ENCODE results near the gene STPG4.

The STPG4 gene

DNA sequence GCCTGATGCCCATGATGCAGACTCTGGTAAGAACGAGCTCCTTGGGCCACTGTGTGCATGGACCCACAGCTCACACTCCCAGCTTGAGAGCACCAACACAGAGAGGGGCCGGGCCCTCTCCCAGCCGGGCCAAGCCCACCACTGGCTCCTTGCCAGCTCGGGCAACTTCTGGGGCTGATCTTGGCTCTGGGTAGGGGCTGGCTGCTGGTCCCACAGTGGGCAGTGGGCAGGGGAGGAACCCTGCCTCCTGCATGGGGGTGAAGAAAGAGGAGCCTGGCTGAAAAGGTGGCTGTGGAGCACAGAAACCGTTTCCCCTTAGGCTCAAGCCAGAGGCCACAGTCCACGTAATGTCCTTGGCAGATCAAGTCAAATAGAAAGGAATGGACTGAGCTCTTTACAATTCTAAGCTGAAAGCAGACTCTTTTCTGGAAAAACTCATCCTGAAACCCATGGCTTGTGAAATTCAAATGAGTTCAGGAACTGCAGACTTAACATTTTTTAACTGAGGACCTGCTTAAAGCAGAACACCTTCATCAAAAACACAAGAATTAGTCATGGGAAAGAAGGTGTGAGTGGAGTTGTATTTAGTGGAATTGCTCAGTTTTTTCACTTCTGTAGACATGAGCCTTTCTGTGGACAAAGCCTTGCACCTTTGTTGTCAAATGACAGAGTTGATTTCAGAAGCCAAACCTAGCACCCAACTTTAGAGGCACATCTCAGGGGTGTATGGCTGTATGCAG, 104.9 kb downstream of the STPG4 start:
- no peak for DNase-seq

DNA sequence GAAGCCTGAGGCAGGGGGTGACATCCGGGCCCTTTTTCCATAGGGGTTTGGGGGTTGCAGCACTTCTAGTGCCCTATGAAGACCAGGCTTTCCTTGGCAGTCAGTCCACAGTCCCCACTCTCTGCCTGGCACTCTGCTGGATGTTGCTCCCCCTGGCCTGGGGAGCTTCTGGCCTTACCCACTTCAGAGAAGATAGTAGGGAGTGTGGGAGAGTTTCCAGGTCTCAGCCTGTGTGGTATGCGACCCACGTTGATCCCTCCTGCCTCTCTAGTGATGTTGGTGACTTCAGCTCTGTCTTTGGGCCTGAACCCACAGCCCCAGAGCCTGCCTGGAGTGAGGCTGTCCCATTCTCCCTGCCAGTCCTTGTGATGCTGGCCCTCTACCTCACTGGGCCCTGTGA, 105.6 kb downstream of the STPG4 start:
- no peak for DNase-seq

DNA sequence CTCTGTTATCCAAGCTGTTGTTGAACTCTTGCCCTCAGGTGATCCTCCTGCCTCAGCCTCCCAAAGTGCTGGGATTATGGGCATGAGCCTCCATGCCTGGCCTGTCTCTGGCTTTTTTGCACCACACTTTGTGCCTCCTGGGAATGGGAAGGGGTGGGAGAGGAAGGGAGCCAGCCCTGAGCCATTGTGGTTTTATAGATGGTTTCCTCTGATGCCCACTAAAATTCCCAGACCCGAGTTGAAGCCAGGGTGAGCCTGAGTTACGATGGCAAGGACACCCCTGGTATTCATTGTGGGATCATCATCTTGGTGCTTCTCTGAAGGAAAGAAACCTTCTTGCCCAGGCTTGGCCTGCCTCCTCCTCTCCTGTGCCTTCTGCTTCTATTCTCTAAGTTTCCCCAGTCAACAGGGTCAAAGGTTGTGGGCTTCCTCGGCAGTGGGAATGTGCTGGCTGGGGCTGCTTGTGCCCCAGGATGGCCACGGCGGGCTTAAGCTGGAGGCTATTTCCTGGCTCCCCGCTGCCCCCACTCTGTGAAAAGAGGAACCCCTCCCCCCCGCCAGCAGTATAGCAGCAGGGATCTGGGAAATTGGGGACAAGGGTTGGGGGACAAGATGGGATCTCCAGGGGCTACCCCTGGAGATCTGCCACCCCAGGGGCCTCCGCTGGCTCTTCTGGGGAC, 106.2 kb downstream of the STPG4 start:
- DNase-seq, result no peak

DNA sequence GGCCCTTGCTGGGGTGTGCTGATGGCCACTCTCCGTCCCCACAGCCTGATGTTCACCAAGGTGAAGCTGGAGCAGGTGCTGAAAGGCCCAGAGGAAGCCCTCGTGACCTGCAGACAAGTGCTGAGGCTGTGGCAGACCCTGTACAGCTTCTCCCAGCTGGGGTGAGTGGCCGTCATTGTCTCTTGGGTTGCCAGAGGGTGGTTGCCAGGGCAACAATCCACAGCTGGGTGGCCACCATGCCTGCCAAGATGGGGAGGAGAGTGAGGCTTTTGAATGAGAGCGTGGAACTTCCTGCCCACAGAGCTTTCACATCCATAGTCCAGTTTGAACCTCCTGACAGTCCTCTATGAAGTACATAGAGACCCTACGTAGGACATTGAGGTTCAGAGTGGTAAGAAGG, 108.8 kb downstream of the STPG4 start:
- DNase-seq, result no peak

DNA sequence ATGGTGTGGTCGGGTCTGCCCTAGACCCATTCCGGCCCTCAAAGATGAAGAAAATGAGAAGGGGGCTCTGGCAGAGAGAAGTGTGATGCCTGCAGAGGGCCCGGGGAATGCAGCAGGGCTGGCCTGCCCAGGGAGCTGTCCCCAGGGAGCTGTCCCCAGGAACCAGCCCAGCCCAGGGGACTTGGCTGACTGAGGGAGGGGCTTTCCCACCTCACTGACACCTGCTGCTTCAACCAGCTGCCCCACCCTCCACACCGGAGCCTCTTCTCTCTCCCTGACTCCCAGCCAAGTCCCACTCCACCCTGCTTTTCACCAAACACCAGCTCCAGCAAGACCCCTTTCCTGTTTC, 111.2 kb downstream of the STPG4 start:
- DNase-seq, result no peak

DNA sequence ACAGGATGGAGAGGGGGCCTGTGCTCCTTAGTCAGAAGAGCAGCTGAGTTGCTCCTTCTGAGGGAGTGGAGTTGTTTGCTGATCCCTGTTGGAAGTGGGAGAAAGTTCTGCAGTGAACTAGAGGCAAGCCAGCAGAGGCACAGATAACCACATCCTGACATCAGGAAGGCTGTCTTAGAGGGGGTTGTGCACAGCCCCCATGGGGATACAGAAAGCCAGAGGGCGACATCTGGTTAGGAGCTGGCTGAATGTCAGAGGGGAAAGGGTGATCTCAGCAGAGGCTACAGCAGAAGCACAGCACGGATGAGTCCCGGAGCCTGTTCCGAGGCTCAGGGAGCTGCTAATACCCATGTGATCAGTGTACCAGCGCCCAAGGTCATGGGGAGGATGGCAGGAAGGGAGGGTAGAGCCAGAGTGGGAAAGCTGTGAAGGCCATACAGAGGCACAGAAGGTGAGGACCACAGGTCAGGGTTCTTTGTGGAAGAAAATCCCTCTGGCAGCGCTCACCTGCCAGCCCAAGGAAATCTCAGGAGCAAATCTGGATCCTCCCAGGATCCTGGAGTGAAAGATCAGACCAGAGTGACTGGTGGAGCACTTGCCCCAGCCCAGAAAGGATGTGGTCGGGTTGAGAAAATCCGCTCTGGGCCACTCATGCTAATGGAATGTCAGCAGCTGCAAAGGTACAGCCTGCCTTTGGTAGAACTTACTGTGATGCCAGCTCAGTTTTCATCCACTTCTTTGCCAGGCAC, 111.8 kb downstream of the STPG4 start:
- DNase-seq, result peak; percentile 19

DNA sequence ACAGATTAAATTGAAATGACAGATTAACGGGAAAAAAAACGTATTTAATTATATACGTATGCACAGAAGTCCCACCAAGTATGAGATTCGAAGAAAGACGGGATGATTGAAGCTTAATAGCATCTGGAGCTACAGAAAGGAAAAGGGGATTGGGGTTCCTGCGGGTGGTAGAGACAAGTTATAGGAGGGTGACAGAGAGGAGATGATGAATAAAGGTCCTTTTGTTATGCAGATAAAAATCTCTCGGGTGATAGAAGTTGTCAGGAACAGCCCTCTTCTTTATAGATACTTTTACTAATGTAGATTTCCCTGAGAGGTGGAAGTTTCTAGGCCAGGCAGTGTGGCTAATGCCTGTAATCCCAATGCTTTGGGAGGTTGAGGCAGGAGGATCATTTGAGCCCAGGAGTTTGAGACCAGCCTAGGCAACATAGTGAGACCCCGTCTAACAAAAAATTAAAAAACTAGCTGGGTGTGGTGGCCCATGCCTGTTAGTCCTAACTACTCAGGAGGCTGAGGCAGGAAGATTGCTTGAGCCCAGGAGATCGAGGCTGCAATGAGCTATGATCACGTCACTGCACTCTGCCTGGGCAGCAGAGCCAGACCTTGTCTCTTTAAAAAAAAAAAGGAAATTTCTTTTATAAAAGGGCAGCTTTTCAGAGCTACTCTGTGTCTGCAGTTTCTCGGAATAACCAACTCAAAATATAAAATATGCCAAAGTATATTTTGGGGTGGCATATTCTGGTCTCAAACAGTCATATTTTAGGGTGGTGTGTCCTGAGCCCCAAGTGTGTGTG, 113.0 kb downstream of the STPG4 start:
- no peak for DNase-seq

DNA sequence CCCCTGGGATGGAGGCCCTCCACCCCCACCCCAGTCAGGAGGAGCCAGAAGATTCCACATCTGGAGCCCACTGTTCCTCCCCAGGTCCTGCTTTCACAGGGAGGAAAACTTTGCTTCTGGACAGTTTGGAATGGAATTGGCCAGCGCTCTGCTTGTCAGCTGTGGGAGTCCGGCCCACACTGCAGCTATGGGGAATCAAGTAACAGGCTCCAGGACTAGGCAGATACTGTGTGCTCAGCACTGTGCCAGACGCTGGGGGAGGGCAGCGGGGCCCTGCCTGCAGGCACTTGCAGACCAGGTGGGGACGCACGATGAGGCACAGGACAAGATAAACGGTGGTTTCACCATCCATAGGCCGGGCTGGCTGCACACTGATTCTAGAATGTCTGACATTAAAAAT, 114.0 kb downstream of the STPG4 start:
- no peak for DNase-seq

DNA sequence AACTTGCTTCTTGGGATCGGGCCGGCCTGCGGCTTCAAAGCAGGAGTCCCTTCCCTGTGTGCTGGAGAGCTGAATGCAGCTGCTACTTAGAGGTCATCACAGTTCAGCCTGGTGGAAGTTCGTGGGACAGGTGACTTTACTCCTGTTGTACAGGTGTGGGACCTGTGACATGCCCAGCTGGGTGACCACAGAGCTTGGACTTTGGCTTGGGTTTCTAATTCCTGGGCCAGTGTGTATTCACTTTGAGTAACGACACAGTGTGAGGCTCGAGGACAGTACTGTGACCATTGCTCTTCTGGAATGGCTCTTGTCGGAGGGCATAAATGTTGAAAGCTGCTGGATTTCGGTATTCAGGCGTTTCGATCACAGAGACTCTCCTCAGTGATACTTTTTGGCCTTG, 114.5 kb downstream of the STPG4 start:
- no peak for DNase-seq

DNA sequence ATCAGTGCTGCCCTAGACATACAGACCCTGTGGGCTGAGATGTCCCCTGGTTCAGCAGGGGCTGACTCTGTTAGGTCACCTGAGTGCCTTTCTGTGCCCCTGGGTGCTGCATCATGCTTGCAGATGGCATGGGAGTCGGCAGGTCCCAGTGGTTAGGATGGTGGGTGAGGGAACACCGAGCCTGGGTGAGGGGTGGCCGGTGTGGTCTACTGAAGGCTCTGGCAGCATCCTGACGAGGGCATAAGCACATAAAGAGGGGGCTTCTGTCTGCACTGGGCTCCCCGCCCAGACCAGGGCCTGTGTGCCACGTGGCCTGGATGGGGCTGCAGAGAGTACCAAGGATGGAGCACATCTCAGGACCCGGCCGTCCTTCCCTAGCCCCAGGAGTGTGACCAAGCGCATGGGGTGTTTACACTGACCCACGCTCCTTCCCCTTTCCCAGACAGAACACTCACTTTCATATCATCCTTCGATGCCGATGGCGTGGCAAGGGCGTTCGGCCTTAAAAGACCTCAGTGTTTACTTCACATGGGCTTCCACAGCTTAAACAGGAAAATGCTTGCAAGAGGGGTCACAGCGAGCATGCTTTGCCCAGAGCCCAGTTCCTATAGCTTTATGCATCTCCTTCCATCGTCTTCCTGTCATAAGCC, 115.1 kb downstream of the STPG4 start:
- DNase-seq, result no peak

DNA sequence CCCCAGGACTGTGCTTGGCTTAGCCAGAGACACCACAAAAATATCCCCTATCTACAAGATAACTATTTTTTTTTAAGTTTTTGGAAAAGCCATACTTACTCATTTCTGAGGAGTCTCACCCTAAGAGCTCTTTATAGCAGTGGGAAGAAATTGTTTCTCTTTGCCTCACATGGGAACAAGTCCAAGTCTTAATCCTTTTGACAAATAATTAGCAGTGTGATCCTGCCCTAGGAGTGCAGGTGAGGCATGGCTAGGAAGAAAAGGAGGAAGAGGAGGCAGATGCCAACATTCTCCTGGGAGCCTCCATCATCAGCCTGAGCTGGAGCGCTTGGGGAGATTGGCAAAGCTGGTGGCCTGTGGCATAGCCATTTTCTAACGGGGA, 115.6 kb downstream of the STPG4 start:
- DNase-seq, result no peak

DNA sequence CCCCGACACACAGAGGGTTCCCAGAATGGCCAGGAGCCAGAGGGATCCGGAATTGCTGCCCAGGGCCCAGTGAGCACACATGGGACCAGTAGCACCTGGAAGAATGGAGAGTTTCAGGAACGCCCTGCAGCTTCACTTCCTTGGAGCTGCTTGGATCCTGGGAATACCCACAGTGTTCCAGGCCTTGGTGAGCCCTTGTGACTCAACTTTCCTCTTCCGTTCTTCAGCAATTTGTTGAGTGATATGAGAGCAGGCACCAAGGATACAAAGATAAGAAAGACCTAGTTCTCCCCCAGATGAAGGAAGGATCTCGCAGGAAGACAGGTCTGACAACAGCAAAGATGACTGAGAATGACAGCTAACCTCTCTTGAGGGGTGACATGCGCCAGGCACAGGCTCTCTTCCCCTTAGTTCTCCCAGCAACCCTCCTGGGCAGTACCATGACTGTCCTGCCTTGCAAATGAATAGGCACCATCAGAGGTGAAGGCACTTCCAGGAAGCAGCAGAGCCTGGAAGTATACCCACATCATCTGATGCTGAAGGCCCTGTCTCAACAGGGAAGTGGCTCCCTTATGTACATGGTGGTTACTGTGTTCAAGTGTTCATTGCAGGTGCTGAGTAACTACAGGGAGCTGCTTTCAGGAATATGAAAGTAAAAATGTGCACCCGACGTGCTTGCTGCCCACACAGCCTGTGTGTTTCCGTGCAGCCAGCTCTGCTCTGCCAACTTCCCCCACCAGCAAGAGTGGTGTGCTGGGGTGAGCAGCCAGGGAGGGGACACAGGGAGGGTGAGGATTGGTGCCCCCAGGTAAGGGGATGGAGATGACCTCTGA, 116.2 kb downstream of the STPG4 start:
- DNase-seq, result no peak

DNA sequence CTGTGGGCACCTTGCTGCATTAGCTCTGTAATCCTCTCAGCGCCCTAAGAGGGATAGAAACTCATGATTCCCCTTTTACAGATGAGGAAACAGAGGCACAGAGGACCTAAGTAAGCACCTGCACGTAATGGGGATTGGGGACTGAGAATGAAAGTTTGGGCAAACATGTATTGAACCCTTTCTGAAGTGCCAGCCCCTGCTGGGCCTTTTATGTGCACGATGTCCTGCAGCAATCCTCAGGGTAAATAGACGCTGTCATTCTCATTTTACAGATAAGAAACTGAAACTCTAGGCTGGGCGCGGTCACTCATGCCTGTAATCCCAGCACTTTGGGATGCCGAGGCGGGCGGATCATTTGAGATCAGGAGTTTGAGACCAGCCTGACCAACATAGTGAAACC, 117.4 kb downstream of the STPG4 start:
- DNase-seq, result no peak

Measured in GOT3 (cell line).